ENCODE results near the gene ATIC.
"Not testable (repeated sequence)": the region's sequence is repeated elsewhere in the genome, so short reads cannot be mapped to it uniquely, and the experiment has no call there.

Gene ATIC

DNA sequence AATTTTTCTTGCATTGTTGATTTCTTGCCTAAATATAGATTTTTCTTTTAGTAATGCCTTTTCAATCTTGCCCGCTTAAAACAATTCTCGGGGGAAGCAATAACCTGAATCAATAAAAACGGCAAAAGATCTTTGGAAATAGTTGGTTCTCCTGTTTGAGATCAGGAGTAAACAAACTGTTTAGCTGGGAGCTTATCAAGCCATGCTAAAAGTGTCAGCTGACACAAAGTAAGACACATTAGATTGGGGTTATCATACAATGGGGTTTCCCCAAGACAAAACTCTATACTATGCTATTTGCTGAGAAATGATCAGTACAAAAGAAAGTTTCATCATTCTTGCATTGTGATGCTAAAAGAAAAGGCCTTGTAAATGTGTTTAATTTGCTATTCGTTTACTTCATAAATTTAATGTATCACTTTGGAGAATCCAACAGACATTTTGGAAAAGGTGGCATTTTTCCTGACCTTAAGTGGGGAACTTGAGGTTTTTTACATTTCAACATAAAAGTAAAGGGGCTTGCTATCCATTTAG lies 46.5 kb downstream of the ATIC start:
- Histone ChIP-seq H3K4me3 (no peak overlapping the region), H3K27me3 (no peaks in the 10 kb centered on the region), H3K27ac (no peak overlapping the region), H3K4me1 (no peaks in the 10 kb centered on the region), H3K36me3 (peaks cover 36 to 48% (median 42%) of the 10 kb centered on the region in 3 donors), H3K9me3 (no peaks in the 10 kb centered on the region)
- DNase-seq = no peak
- intact Hi-C loops (cut with DNase I; ENCODE audit: low total_unique reads) = no loop called here
- TF ChIP-seq, protein P1, sequence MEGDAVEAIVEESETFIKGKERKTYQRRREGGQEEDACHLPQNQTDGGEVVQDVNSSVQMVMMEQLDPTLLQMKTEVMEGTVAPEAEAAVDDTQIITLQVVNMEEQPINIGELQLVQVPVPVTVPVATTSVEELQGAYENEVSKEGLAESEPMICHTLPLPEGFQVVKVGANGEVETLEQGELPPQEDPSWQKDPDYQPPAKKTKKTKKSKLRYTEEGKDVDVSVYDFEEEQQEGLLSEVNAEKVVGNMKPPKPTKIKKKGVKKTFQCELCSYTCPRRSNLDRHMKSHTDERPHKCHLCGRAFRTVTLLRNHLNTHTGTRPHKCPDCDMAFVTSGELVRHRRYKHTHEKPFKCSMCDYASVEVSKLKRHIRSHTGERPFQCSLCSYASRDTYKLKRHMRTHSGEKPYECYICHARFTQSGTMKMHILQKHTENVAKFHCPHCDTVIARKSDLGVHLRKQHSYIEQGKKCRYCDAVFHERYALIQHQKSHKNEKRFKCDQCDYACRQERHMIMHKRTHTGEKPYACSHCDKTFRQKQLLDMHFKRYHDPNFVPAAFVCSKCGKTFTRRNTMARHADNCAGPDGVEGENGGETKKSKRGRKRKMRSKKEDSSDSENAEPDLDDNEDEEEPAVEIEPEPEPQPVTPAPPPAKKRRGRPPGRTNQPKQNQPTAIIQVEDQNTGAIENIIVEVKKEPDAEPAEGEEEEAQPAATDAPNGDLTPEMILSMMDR (IDR thresholded peaks at IDR 0.05) = no peak

DNA sequence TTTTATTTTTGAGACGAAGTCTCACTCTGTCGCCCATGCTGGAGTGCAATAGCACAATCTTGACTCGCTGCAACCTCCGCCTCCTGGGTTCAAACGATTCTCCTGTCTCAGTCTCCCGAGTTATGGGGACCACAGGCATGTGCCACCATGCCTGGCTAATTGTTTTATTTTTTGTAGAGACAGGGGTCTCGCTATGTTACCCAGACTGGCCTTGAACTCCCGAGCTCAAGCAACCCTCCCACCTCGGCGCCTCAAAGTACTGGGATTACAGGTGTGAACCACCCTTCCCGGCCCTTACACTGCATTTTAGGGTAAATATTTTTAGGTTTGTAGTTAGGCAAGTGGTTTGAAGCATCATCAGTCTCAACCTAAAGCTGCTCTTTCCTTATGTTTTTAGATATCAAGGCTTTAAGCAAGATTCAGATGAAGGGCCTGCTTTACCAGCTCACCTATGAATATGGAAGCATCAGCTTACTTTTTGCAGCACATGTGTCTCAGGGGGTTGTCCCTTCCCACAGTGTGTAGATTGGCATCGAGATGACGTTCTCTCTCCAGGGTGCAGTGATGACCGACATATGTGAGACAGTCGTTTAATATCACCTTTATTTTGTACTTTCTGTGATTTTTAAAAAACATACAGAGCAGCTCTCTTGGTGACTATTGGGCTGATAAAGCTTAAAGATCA lies 47.2 kb downstream of the ATIC start:
- Histone ChIP-seq H3K9me3 (no peaks in the 10 kb centered on the region), H3K4me1 (no peaks in the 10 kb centered on the region), H3K36me3 (peaks cover 43 to 55% (median 48%) of the 10 kb centered on the region in 3 donors), H3K4me3 (no peak overlapping the region), H3K27ac (no peak overlapping the region), H3K27me3 (no peaks in the 10 kb centered on the region)
- intact Hi-C loops (cut with DNase I; ENCODE audit: low total_unique reads) = no loop called here
- TF ChIP-seq, protein P1 (IDR thresholded peaks at IDR 0.05) = no peak
- no peak for DNase-seq

DNA sequence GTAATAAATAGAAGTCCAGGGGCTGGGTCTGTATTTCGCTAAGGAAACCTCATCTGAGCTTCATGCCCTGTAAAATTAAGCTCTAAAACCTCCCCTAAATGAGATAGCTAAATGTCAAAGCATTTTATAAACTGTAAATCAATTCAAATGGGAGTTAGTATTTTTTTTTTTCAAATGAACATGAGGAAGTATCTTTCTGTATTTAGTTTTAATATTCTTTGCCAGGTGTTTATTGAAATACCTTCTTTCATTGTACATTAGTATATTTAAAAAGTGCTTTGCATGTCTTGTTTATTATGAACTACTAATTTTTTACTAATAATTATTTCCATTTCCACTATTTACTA lies 47.7 kb downstream of the ATIC start:
- Histone ChIP-seq H3K27ac (no peak overlapping the region), H3K9me3 (no peaks in the 10 kb centered on the region), H3K4me3 (no peak overlapping the region), H3K36me3 (peaks cover 48 to 60% (median 53%) of the 10 kb centered on the region in 3 donors), H3K27me3 (no peaks in the 10 kb centered on the region), H3K4me1 (no peaks in the 10 kb centered on the region)
- intact Hi-C loops (cut with DNase I; ENCODE audit: low total_unique reads) = no loop called here
- TF ChIP-seq, protein P1 (IDR thresholded peaks at IDR 0.05) = no peak
- no peak for DNase-seq

DNA sequence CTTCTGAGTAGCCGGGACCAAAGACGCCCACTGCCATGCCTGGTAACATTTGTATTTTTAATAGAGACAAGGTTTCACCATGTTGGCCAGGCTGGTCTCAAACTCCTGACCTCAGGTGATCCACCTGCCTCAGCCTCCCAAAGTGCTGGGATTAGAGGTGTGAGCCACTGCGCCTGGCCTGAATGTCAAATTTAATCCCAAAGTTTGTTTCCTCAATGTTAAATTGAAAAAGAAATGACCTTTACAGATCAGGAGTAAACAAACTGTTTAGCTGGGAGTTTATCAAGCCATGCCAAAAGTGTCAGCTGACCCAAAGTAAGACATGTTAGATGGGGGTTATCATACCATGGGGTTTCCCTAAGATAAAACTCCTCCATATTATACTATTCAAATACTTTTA lies 48.2 kb downstream of the ATIC start:
- peaks cover 53 to 65% (median 58%) of the 10 kb centered on the region in 3 donors for H3K36me3 ChIP-seq
- H3K4me3 ChIP-seq; H3K27me3 ChIP-seq; DNase-seq; H3K27ac ChIP-seq; intact Hi-C loops (cut with DNase I; ENCODE audit: low total_unique reads); H3K9me3 ChIP-seq; H3K4me1 ChIP-seq: not testable (repeated sequence)

DNA sequence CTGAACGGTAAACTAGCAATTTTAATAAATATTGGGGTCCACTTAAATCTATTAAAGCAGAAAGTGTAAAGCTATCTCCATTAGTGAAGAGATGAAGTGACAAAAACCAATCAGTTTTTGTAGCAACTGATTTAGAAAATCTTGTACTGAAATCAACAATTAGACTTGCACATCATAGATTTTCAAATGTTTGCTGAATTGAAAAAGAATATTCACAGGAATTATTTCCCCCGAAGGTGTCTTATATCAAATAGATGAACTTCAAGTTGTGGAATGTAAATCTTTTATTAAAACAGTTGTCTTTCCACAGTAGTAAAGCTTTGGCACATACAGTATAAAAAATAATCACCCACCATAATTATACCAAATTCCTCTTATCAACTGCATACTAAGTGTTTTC lies 48.7 kb downstream of the ATIC start:
- no peak overlapping the region for H3K4me3 ChIP-seq
- no peak overlapping the region for H3K27ac ChIP-seq
- TF ChIP-seq, protein P1 (IDR thresholded peaks at IDR 0.05) = no peak
- H3K4me1 ChIP-seq = no peaks in the 10 kb centered on the region
- H3K9me3 ChIP-seq = no peaks in the 10 kb centered on the region
- intact Hi-C loops (cut with DNase I; ENCODE audit: low total_unique reads) = no loop called here
- H3K36me3 ChIP-seq = peaks cover 58 to 71% (median 63%) of the 10 kb centered on the region in 3 donors
- no peaks in the 10 kb centered on the region for H3K27me3 ChIP-seq
- DNase-seq = no peak

DNA sequence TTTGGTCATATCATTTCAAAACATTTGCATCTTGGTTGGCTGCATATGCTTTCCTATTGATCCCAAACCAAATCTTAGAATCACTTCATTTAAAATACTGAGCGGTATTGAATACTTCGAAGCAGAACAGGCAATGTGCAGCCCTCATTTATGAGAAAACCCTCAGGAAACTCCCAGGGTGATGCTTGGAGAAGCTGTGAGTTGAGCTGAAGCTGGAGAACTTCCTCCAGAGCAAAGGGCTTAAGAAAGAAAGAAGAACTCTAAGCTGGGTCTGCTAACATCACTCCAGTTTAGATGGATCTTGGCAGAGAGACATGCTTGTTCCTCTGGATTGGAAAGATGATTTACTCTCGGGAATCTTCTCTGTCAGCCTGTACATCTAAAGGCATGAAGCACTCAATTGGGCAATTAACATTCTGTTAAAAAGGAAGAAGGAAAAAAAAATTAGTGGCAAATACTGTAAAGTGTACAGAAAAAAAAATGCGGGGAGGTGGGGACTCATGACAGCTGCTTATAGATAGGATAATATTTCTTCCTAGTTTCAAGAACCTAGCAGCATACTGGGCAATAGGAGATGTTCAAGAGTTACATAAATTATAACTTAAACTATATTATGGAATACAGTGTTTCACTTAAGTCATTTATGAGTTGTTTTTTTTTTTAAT lies 49.5 kb downstream of the ATIC start:
- TF ChIP-seq, protein P1 (IDR thresholded peaks at IDR 0.05) = no peak
- Histone ChIP-seq H3K27me3 (no peaks in the 10 kb centered on the region), H3K9me3 (no peaks in the 10 kb centered on the region), H3K36me3 (peaks cover 63 to 78% (median 63%) of the 10 kb centered on the region in 3 donors), H3K4me3 (no peak overlapping the region), H3K4me1 (no peaks in the 10 kb centered on the region), H3K27ac (no peak overlapping the region)
- DNase-seq = no peak
- intact Hi-C loops (cut with DNase I; ENCODE audit: low total_unique reads) = no loop called here
